ENCODE data around the gene GPR78. TPM values are rescaled to one million over a fixed set of nuclear protein-coding genes. Genes with fewer than 3 reads are reported as not detected.

The GPR78 gene
- total RNA-seq, 4 donors from 2014 or later: not detected

DNA sequence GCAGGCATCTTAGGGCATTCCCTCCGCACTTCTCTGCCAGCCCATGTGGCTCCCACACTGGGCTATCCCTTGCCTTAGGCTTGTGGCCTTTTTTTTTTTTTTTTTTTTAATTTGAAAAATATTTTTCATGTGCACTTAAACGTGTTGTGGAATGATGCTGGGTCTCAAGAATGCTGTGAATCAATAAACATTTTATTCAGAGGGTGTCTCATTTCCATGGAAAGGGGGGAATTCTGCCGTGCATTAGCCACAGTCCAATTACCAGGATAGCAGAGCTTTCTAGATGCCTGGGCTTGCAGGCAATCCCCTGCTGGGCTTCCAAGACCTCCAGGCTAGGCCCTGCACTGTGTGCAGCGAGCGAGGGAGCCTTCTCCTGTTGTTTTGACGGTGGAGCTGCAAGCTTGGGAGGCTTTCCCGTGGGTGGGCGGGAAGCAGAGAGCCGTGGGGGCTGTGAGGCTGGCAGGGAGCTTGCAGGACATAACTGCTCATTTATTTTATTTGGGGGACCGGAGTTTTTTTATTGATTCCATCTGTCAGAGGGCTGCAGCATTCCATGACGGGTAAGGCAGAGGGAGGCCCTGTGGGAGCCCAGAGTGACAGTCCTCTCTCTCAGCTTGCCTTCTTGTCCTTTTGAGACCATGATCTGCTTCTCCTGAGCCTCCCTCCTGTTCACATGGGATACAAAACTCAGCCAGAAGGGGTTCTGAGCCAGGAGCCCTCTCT lies 9.8 kb downstream of the GPR78 start:
- WGBS: 28% methylated on average over 11 of the region's 11 CpGs
- Histone ChIP-seq H3K27me3 (peaks cover 78% of the 10 kb centered on the region), H3K4me3 (no peak overlapping the region), H3K36me3 (no peaks in the 10 kb centered on the region), H3K9me3 (no peaks in the 10 kb centered on the region), H3K27ac (no peak overlapping the region), H3K4me1 (peaks cover 20% of the 10 kb centered on the region)
- TF ChIP-seq POLR2AphosphoS5 (IDR thresholded peaks at IDR 0.05) (no peak), POLR2A (IDR thresholded peaks at IDR 0.05) (no peak), EP300 (IDR thresholded peaks at IDR 0.05) (no peak)
- TF ChIP-seq, protein P1, sequence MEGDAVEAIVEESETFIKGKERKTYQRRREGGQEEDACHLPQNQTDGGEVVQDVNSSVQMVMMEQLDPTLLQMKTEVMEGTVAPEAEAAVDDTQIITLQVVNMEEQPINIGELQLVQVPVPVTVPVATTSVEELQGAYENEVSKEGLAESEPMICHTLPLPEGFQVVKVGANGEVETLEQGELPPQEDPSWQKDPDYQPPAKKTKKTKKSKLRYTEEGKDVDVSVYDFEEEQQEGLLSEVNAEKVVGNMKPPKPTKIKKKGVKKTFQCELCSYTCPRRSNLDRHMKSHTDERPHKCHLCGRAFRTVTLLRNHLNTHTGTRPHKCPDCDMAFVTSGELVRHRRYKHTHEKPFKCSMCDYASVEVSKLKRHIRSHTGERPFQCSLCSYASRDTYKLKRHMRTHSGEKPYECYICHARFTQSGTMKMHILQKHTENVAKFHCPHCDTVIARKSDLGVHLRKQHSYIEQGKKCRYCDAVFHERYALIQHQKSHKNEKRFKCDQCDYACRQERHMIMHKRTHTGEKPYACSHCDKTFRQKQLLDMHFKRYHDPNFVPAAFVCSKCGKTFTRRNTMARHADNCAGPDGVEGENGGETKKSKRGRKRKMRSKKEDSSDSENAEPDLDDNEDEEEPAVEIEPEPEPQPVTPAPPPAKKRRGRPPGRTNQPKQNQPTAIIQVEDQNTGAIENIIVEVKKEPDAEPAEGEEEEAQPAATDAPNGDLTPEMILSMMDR (IDR thresholded peaks at IDR 0.05): no peak
- DNase-seq (ENCODE audit: low spot score in 2 of 2): no peak

DNA sequence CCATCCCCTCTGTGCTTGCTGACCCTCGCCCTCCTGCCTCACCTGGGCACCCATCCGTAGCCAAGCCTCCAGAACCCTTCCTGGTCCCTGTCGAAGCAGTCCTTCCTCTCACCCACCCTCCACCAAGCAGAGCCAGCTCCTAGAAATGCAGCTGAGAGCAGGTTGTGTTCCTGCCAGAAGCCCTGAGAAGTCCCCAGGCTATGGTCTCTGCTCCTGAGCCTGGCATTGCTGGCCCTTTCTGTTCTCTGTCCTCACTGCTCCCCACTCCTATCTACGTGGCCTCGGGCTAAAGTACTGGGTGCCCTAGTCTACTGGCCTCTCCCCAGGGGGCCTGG lies 10.3 kb downstream of the GPR78 start:
- no peak overlapping the region for H3K4me3 ChIP-seq
- peaks cover 23% of the 10 kb centered on the region for H3K4me1 ChIP-seq
- DNase-seq (ENCODE audit: low spot score in 2 of 2): no peak
- WGBS: 74% methylated on average over 5 of the region's 5 CpGs
- TF ChIP-seq POLR2A (IDR thresholded peaks at IDR 0.05): no peak
- TF ChIP-seq, protein P1 (IDR thresholded peaks at IDR 0.05): no peak
- H3K9me3 ChIP-seq: no peaks in the 10 kb centered on the region
- no peak overlapping the region for H3K27ac ChIP-seq
- H3K36me3 ChIP-seq: no peaks in the 10 kb centered on the region
- H3K27me3 ChIP-seq: peaks cover 75% of the 10 kb centered on the region

DNA sequence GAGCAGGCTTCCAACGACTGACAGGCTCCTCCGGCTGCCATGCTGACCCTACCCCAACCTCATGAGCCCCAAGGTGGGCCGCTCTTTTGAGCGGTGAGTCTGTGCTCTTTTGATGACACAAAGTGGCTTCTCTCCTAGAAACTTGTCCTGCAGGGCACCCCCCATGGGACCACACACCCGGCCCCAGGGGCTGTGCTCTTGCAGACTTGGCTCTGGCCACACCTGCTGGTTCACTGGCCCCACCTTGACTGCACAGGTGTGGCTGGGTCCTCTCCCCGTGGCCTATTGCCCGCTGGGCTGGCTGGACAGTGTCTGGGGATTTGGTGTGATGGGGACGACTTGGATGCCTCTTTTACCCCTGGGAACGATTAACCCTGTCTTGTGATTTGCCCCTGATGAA lies 10.9 kb downstream of the GPR78 start:
- Histone ChIP-seq H3K9me3 (no peaks in the 10 kb centered on the region), H3K36me3 (no peaks in the 10 kb centered on the region), H3K27ac (no peak overlapping the region), H3K27me3 (peaks cover 69% of the 10 kb centered on the region), H3K4me3 (no peak overlapping the region), H3K4me1 (peaks cover 26% of the 10 kb centered on the region)
- WGBS: 88% methylated on average over 5 of the region's 9 CpGs
- no peak for DNase-seq (ENCODE audit: low spot score in 2 of 2)
- TF ChIP-seq POLR2A (IDR thresholded peaks at IDR 0.05): no peak
- TF ChIP-seq, protein P1 (IDR thresholded peaks at IDR 0.05): no peak
- TF ChIP-seq EP300 (IDR thresholded peaks at IDR 0.05): no peak
- TF ChIP-seq POLR2AphosphoS5 (IDR thresholded peaks at IDR 0.05): no peak

DNA sequence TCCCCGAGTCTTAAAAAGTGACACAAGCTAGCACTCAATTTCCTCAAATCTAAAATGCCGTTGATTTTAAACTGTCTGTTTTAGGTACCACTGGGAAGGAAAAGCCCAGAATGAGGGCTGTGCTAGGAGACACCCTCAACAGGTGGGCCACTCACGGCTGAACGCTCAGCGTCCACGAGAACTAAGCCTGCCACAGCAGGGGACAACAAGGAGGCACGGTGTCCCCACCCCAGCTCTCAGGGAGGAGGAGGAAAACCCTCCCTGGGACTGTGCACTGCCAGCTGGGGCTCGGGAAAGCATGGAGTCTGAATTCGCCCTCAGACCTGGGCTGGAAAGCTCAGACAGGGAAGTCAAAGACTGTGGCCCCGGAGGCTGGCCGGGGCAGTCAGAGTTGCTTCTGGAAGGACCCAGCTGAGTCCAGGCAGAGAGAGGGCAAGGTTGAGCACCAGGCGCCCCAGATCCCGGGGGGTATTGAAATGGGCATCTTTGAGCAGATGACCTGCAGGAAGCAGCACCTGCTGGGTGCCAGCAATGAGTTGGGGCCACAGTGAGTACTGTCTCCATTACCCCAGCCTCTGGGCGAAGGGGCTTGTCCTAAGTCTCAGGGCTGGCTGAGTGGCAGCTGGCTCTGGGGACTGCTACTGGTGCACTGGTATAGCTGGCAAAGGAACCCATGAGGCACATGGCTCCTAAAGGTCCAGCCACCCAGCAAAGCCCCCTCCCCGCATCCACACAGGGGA lies 11.6 kb downstream of the GPR78 start:
- no peak for DNase-seq (ENCODE audit: low spot score in 2 of 2)
- no peak overlapping the region for H3K27ac ChIP-seq
- 80% methylated on average over 12 of the region's 15 CpGs for WGBS
- no peaks in the 10 kb centered on the region for H3K36me3 ChIP-seq
- no peak overlapping the region for H3K4me3 ChIP-seq
- TF ChIP-seq EP300 (IDR thresholded peaks at IDR 0.05) (no peak), POLR2A (IDR thresholded peaks at IDR 0.05) (no peak)
- TF ChIP-seq, protein P1 (IDR thresholded peaks at IDR 0.05): no peak
- H3K4me1 ChIP-seq: peaks cover 26% of the 10 kb centered on the region
- peaks cover 64% of the 10 kb centered on the region for H3K27me3 ChIP-seq
- no peaks in the 10 kb centered on the region for H3K9me3 ChIP-seq

DNA sequence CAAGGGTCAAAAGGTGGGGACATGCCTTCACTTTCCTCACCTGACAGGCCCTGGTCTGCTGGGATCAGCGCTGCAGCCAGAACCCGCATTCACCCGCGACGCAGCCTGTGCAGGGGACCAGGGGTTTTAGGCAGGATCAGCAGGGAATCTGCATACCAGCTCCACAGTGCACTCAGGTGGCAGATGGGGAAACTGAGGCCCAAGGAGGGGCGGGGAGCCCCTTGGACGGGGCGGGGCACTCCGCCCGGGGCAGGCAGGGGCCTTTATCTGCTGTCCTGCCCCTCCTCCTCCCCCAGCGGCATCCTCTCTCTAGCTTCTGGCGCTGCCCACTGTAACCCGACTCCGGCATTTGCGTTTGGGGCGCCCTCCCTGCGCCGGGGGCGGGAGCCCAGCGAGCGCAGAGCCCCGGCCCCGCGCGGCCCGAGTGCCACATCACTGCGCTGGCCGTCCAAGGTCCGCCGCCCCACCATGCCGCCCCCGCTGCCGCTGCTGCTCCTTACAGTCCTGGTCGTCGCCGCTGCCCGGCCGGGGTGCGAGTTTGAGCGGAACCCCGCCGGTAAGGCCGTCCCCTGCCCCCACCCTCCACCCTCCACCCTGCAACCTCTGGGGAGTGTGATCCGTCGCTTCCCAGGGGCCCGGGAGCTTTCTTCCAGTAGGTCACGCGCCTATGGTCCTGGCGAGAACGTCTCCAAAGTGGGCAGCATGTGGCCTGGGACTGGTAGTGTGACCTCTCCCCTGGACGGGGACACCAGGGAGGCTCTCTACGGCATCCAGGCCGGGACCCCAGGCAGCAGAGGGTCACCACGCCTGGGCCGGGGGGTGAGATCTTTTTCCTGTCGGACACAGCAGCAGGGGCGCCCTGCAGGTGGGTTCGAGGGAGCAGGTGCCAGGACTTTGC lies 12.4 kb downstream of the GPR78 start, which contains the start of gene CPZ:
CPZ (plus strand) TSS at position 400 of the 898 bp plus-strand sequence; CDS start at position 469, 69 bp downstream.
- WGBS: 2% methylated on average over 16 of the region's 58 CpGs
- H3K9me3 ChIP-seq: no peaks in the 10 kb centered on the region
- peak within 1 kb of the TSS; percentile 34 for H3K4me3 ChIP-seq
- no peaks in the 10 kb centered on the region for H3K36me3 ChIP-seq
- TF ChIP-seq, protein P1 (IDR thresholded peaks at IDR 0.05): no peak
- TF ChIP-seq EP300 (IDR thresholded peaks at IDR 0.05): no peak
- peaks cover 26% of the 10 kb centered on the region for H3K4me1 ChIP-seq
- no peak within 1 kb of the TSS for H3K27ac ChIP-seq
- peaks cover 59% of the 10 kb centered on the region for H3K27me3 ChIP-seq
- DNase-seq (ENCODE audit: low spot score in 2 of 2): no peak

All from suprapubic skin (tissue), 4 donors.